GM12878 (cell line): ENCODE results near the gene EPB41L4A. TPM values are rescaled to one million over a fixed set of nuclear protein-coding genes. Genes with fewer than 3 reads are reported as not detected.

Experiments used
- ATAC-seq: fragments of 200-7000 bp; cut with Tn5 transposase; 3 replicates; pipeline ENCODE4 v1.9.1; 2020; ENCODE audit warnings: mild to moderate bottlenecking, moderate library complexity
- Bru-seq: library from RNA; stranded (reverse); fragments of 400-500 nt; gene quantifications from one replicate; lab custom pipeline; 2021; lab: Mats Ljungman, UMichigan
- BruChase-seq, 2 experiments: library from RNA; stranded (reverse); fragments of 400-500 nt; gene quantifications; one replicate each; lab custom pipeline; 2021; lab: Mats Ljungman, UMichigan
- BruUV-seq: library from RNA; stranded (reverse); fragments of 400-500 nt; replicated peaks from 2 replicates; lab custom pipeline; 2021; lab: Mats Ljungman, UMichigan
- CTCF ChIA-PET: fragments of 300-600 bp; sonication (Branson Sonifier 250); formaldehyde crosslinking; extraction: SDS; loops from one replicate; lab custom pipeline; 2021; ENCODE audit warnings: inconsistent platforms; lab: Yijun Ruan, JAX
- POLR2A ChIA-PET: fragments of 350-600 bp; formaldehyde crosslinking; extraction: SDS; loops from one replicate; lab custom pipeline; 2021; ENCODE audit warnings: inconsistent platforms; lab: Charles Lee
- RAD21 ChIA-PET: fragments of 300-600 bp; sonication (Branson Sonifier 250); formaldehyde crosslinking; loops from one replicate; lab custom pipeline; 2023; ENCODE audit warnings: antibody characterized with exemption; ENCODE audit not compliant: unreplicated experiment; lab: Charles Lee
- SMC1A ChIA-PET: fragments of 300-600 bp; sonication (Branson Sonifier 250); formaldehyde crosslinking; loops from one replicate; lab custom pipeline; 2023; ENCODE audit not compliant: unreplicated experiment, uncharacterized antibody; lab: Charles Lee
- DNase-seq: peaks from one replicate; pipeline ENCODE4 v3.0.0-alpha.2; 2011; ENCODE audit warnings: low read depth, low spot score
- FAIRE-seq: peaks from 3 replicates; lab custom pipeline; 2011; peaks lifted over from hg19 to GRCh38; lab: Jason Lieb, UNC
- H2AFZ ChIP-seq: 2 replicates; pipeline ENCODE4 v1.6.0; 2011; ENCODE audit warnings: low read depth, low read length, control low read depth; ENCODE audit not compliant: control insufficient read depth
- H3K27ac ChIP-seq: 2 replicates; pipeline ENCODE4 v1.5.1; 2011; ENCODE audit warnings: control low read depth; ENCODE audit not compliant: control insufficient read depth, insufficient read depth
- H3K27me3 ChIP-seq, 2 experiments: replicated peaks in 1 of 2; 2 replicates each; pipeline versions ENCODE4 v1.6.0 to v1.6.1; 2011; ENCODE audit warnings: low read length in 1 of 2; ENCODE audit not compliant: control insufficient read depth in 2 of 2, insufficient read depth in 2 of 2
- H3K36me3 ChIP-seq, 2 experiments: 2 replicates each; pipeline ENCODE4 v1.5.1; 2011; ENCODE audit warnings: low read length in 1 of 2; ENCODE audit not compliant: control insufficient read depth in 2 of 2, insufficient read depth in 2 of 2
- H3K4me1 ChIP-seq: 2 replicates; pipeline ENCODE4 v1.6.1; 2011; ENCODE audit warnings: mild to moderate bottlenecking, low read length, moderate library complexity, mixed read lengths; ENCODE audit not compliant: control insufficient read depth, insufficient read depth
- H3K4me2 ChIP-seq: 2 replicates; pipeline ENCODE4 v1.6.0; 2011; ENCODE audit warnings: control low read depth; ENCODE audit not compliant: control insufficient read depth, insufficient read depth
- H3K4me3 ChIP-seq: fragments of 200-600 bp; sonication (generic); 2 replicates; pipeline ENCODE4 v1.5.1; 2016
- H3K79me2 ChIP-seq: 2 replicates; pipeline ENCODE4 v1.6.0; 2011; ENCODE audit warnings: low read length; ENCODE audit not compliant: control insufficient read depth, insufficient read depth
- H3K9ac ChIP-seq: 2 replicates; pipeline ENCODE4 v1.8.0; 2011; ENCODE audit warnings: low read length, control low read depth, mixed read lengths; ENCODE audit not compliant: control insufficient read depth, insufficient read depth
- H3K9me3 ChIP-seq: replicated peaks from 3 replicates; pipeline ENCODE4 v1.5.1; 2011; ENCODE audit warnings: mild to moderate bottlenecking, low read length; ENCODE audit not compliant: control insufficient read depth, insufficient read depth
- H4K20me1 ChIP-seq: 2 replicates; pipeline ENCODE4 v1.6.0; 2011; ENCODE audit not compliant: control insufficient read depth, insufficient read depth
- DPF2 ChIP-seq: fragments of 450-650 bp; IDR thresholded peaks from 2 replicates; pipeline ENCODE4 v1.6.1; 2017; ENCODE audit warnings: mild to moderate bottlenecking
- HDAC2 ChIP-seq: fragments of 200-600 bp; sonication (generic); IDR thresholded peaks from 2 replicates; pipeline ENCODE4 v1.6.1; 2017
- SIX5 ChIP-seq: IDR thresholded peaks from 2 replicates; pipeline ENCODE4 v1.6.1; 2011; ENCODE audit warnings: mild to moderate bottlenecking, low read depth, low read length, moderate library complexity; ENCODE audit not compliant: severe bottlenecking
- SRF ChIP-seq, 2 experiments: IDR thresholded peaks; 2 replicates each; pipeline ENCODE4 v1.6.1; 2011; ENCODE audit warnings: low read depth in 2 of 2, low read length in 2 of 2, mild to moderate bottlenecking in 1 of 2, moderate library complexity in 1 of 2
- TCF7 ChIP-seq: IDR thresholded peaks from 2 replicates; pipeline ENCODE4 v1.6.1; 2014; ENCODE audit warnings: antibody characterized with exemption, borderline replicate concordance
- WGBS: methylation state at CpG from one replicate; pipeline ENCODE4 v1.1.6; 2016; ENCODE audit warnings: low lambda C conversion rate; ENCODE audit not compliant: insufficient replicate concordance, insufficient coverage; ENCODE audit errors: missing lambda C conversion rate; 5-methylcytosine and 5-hydroxymethylcytosine counted together
- in situ Hi-C: fragments of 300-500 bp; cut with MboI; formaldehyde crosslinking; loops from 9 replicates; pipeline ENCODE4 v1.14.3; 2018; ENCODE audit warnings: mixed read lengths
- intact Hi-C: fragments of 100-400 bp; cut with micrococcal nuclease; formaldehyde crosslinking; loops from one replicate; pipeline ENCODE4 v1.14.2; 2022; ENCODE audit not compliant: unreplicated experiment
- long read RNA-seq, 2 experiments: library from polyadenylated mRNA; unstranded; transcript quantifications; one replicate each; pipeline ENCODE4 v2.0.0, GENCODE V29; 2019 to 2020
- polyA minus RNA-seq, 3 experiments: library from RNA; depleted of rRNA, polyadenylated mRNA; stranded (reverse); fragments of >200 nt; gene quantifications; 2 replicates each; pipeline ENCODE4 v1.2.3, GENCODE V29; 2011
- polyA plus RNA-seq, 11 experiments: library from polyadenylated mRNA; depleted of rRNA in 4 of 11; unstranded in 6 of 11; stranded (reverse) in 5 of 11; fragments of >200 nt; fragmentation: Nextera tagmentation in 4 of 11; fragmentation: Illumina TruSeq in 1 of 11; extraction: Ambion mirVana in 4 of 11; extraction: Trizol in 1 of 11; gene quantifications; 1 replicate in 1 of 11; 2 replicates in 10 of 11; pipeline versions ENCODE4 v1.2.1 to v1.2.3, GENCODE V29; 2011 to 2016; ENCODE audit warnings: inconsistent platforms in 2 of 11, missing spikeins in 2 of 11, low read depth in 1 of 11
- total RNA-seq, 4 experiments: library from RNA; depleted of rRNA in 3 of 4; stranded (reverse); fragments of >200 nt in 3 of 4; fragmentation: Illumina TruSeq in 1 of 4; extraction: Trizol in 1 of 4; gene quantifications; 2 replicates each; pipeline versions ENCODE4 v1.2.1 to v1.2.3, GENCODE V29; 2013 to 2021

Gene EPB41L4A
- total RNA-seq (2013; cell fraction: nucleolus; rRNA removed) = 0.61 and 0.73 TPM in 2 replicates
- total RNA-seq (2014; rRNA removed) = 0.11 and 0.38 TPM in 2 replicates
- 0.37 and 0.67 TPM in 2 replicates for total RNA-seq (2014; rRNA removed; fragmentation: Illumina TruSeq; extraction: Trizol)
- 0.28 and 1.3 TPM in 2 replicates for total RNA-seq (2021)
- 0.10 TPM for polyA plus RNA-seq (2011; ENCODE audit: low read depth)
- 0.46 and 1.0 TPM in 2 replicates for polyA plus RNA-seq (2011; rRNA removed)
- polyA plus RNA-seq (2011; cell fraction: cytosol; rRNA removed) = 0.07 and 0.09 TPM in 2 replicates
- 0.31 and 0.43 TPM in 2 replicates for polyA plus RNA-seq (2011; cell fraction: nucleus; rRNA removed)
- polyA plus RNA-seq (2012) = 0.17 and 0.18 TPM in 2 replicates
- polyA plus RNA-seq (2014; fragmentation: Illumina TruSeq; extraction: Trizol) = 0.29 and 0.73 TPM in 2 replicates
- under 1 TPM; 0.20 to 0.47 TPM for polyA plus RNA-seq (2014; fragmentation: Nextera tagmentation; extraction: Ambion mirVana)
- 0.10 and 1.7 TPM in 2 replicates for polyA plus RNA-seq (2014; rRNA removed)
- polyA plus RNA-seq (2016; fragmentation: Nextera tagmentation; extraction: Ambion mirVana) = under 1 TPM; 0.30 to 0.33 TPM
- 0.88 and 1.7 TPM in 2 replicates for polyA minus RNA-seq (2011; rRNA and poly(A)+ RNA removed)
- 2.5 TPM in 1 of 2 replicates, not detected in the other for polyA minus RNA-seq (2011; cell fraction: cytosol; rRNA and poly(A)+ RNA removed)
- 0.60 and 1.1 TPM in 2 replicates for polyA minus RNA-seq (2011; cell fraction: nucleus; rRNA and poly(A)+ RNA removed)
- Bru-seq, nascent RNA = percentile 22 among the genes with signal in this experiment
- BruChase-seq, experiment 1, labeled RNA remaining after a 6-hour chase = percentile 20 among the genes with signal in this experiment
- percentile 19 among the genes with signal in this experiment for BruChase-seq, experiment 2, labeled RNA remaining after a 2-hour chase
- long read RNA-seq, experiment 1, partial matches to known transcripts = 1 of 4 reads
- long read RNA-seq, experiment 1, other reads (novel, unspliced or antisense) = 3 of 4 reads
- long read RNA-seq, experiment 2, partial matches to known transcripts = 0 of 5 reads
- long read RNA-seq, experiment 2, other reads (novel, unspliced or antisense) = 5 of 5 reads

- in situ Hi-C loops (no loop called here), intact Hi-C loops (no loop called here)
- SMC1A ChIA-PET = interaction anchor here (1.5 to 3.4 kb wide), 3 partner anchors 110 to 244 kb away, joined by 4 to 30 read pairs (median 13); no protein-coding TSS in a partner anchor
- Histone ChIP-seq H3K36me3 (no peaks in the 10 kb centered on the region), H2AFZ (peak within 1 kb of the TSS; percentile 92), H3K9me3 (no peaks in the 10 kb centered on the region), H3K9ac (no peak within 1 kb of the TSS), H3K79me2 (no peaks in the 10 kb centered on the region), H3K27ac (no peak within 1 kb of the TSS), H4K20me1 (no peaks in the 10 kb centered on the region), H3K27me3 (peaks cover 0 to 10% of the 10 kb centered on the region in 2 experiments), H3K4me3 (peak within 1 kb of the TSS; percentile 62), H3K4me2 (peak within 1 kb of the TSS; percentile 60), H3K4me1 (no peaks in the 10 kb centered on the region)
- POLR2A ChIA-PET = interaction anchor here (0.5 kb wide), 1 partner anchor 187 kb away, joined by 3 read pairs; no protein-coding TSS in a partner anchor
- DNase-seq (no peak), ATAC-seq (peak; percentile 50), FAIRE-seq (peak; percentile 35)
- 2% methylated on average over 84 of the region's 103 CpGs for WGBS
- CTCF ChIA-PET = interaction anchor here (0.9 to 6.8 kb wide), 7 partner anchors 14 to 244 kb away, joined by 3 to 78 read pairs (median 6); no protein-coding TSS in a partner anchor
- BruUV-seq = no TSS peak
- RAD21 ChIA-PET = interaction anchor here (1.1 to 3.3 kb wide), 7 partner anchors 9 to 244 kb away, joined by 3 to 42 read pairs (median 4); no protein-coding TSS in a partner anchor
- TF ChIP-seq SIX5 (no peak), SRF (IDR thresholded peaks at IDR 0.05; ENCODE audit: low read depth in 2 of 2, low read length in 2 of 2) (no peak), HDAC2 (no peak), DPF2 (0 out of 2 replicates have a peak, but pooled peaks have one; percentile 7), TCF7 (no peak)
These were observed at the start of gene EPB41L4A for GRCh38 chr5:112419164-112419985. TSS of gene EPB41L4A (minus strand) at chr5:112419277. CDS start at chr5:112419039, 238 bp downstream.
